ENCODE results near the gene CDKN2B. TPM values are rescaled to one million over a fixed set of nuclear protein-coding genes. Genes with fewer than 3 reads are reported as not detected.

The CDKN2B gene
- total and polyA plus RNA-seq, 2 of the 13 experiments (the other 11 are each of a cell fraction or from before 2014, with no cell fraction given): 1.4 to 1.5 TPM

DNA sequence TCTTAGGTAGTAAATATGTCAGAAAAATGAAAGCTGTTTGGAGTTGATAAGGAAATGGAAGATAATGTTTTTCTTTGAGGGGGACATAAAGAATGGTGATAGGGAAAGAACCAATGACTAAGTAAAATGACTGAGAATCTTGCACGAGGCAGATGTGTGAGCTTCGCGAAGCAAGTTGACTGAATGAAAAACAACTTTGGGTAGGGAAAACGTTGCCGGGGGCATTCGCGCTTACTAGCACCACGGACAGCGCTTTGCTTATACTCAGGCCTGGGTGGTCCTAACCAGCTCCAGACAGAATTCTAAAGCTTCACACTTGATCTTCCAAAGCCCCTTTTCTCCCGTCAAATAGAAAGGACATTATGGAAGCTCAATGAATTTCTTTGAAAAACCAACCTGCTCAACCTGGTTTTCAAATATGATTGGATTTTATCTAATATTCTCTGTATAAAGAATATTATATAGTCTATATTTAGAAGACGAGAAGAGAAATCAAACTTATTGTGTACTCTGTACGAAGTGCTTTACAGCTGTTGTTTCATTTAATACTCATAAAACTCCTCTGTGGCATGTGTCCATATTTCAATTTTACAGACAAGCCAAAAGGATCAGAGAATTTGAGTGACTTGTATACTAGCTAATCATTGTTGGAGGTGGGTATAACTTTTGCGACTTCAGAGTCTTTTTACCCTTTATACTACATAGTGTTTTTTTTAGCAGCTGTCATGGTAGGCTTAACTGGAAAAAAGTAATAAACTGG lies 1.9 kb upstream of the CDKN2B start (continued):
- peak; percentile 35; the same call in 1 of the 2 replicates for TF ChIP-seq SAP130 (CRISPR knock-in tag; IDR thresholded peaks at IDR 0.05; ENCODE audit: low read depth)
- 0 out of 2 replicates have a peak, but pooled peaks have one; percentile 38 for TF ChIP-seq HOXA5 (CRISPR knock-in tag; IDR thresholded peaks at IDR 0.05)
- TF ChIP-seq, protein P1, sequence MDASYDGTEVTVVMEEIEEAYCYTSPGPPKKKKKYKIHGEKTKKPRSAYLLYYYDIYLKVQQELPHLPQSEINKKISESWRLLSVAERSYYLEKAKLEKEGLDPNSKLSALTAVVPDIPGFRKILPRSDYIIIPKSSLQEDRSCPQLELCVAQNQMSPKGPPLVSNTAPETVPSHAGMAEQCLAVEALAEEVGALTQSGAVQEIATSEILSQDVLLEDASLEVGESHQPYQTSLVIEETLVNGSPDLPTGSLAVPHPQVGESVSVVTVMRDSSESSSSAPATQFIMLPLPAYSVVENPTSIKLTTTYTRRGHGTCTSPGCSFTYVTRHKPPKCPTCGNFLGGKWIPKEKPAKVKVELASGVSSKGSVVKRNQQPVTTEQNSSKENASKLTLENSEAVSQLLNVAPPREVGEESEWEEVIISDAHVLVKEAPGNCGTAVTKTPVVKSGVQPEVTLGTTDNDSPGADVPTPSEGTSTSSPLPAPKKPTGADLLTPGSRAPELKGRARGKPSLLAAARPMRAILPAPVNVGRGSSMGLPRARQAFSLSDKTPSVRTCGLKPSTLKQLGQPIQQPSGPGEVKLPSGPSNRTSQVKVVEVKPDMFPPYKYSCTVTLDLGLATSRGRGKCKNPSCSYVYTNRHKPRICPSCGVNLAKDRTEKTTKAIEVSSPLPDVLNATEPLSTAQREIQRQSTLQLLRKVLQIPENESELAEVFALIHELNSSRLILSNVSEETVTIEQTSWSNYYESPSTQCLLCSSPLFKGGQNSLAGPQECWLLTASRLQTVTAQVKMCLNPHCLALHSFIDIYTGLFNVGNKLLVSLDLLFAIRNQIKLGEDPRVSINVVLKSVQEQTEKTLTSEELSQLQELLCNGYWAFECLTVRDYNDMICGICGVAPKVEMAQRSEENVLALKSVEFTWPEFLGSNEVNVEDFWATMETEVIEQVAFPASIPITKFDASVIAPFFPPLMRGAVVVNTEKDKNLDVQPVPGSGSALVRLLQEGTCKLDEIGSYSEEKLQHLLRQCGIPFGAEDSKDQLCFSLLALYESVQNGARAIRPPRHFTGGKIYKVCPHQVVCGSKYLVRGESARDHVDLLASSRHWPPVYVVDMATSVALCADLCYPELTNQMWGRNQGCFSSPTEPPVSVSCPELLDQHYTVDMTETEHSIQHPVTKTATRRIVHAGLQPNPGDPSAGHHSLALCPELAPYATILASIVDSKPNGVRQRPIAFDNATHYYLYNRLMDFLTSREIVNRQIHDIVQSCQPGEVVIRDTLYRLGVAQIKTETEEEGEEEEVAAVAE (CRISPR knock-in tag; IDR thresholded peaks at IDR 0.05; ENCODE audit: borderline replicate concordance): 0 out of 2 replicates have a peak, but pooled peaks have one; percentile 41
- 0 out of 4 replicates have a peak, but pooled peaks of 1 of the 2 experiments have one; percentile 35 for TF ChIP-seq KLF16 (CRISPR knock-in tag; IDR thresholded peaks at IDR 0.05)

DNA sequence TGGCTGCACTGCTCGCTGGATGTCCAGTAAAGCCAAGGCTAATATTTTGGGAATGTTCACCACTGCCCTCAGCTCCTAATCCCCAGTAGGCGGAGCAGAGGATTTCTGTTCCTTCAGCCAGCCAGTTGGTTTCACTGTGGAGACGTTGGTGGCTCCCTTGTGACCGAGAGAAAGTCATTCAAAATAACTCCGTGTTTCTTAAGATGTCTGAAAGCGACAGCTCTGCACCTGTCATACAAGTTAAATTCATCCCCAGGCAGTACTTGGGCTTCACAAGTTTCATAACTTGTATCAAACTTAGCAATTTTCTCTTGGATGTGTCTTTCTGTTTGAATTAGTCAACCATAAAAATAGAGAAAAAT lies 382 bp upstream of the CDKN2B start:
- peak overlapping the region; percentile 72 to 89 (median 76) for H3K4me3 ChIP-seq (replicated peaks in 1 of 3; ENCODE audit: insufficient read depth in 1 of 3, low read depth in 2 of 3, low read length in 3 of 3)
- POLR2A ChIA-PET: interaction anchor here (0.7 to 1.9 kb wide), 9 partner anchors 10 to 229 kb away, joined by 3 to 7 read pairs (median 4); partner anchors contain the start of genes CDKN2A and CDKN2B-AS1
- H3K4me2 ChIP-seq (ENCODE audit: low read depth, low read length): peak overlapping the region; percentile 100
- FAIRE-seq (no peak), DNase-seq (ENCODE audit: low spot score) (no peak), ATAC-seq (no peak)
- no TSS peak for BruUV-seq (replicated peaks)
- intact Hi-C loops (cut with micrococcal nuclease; ENCODE audit: unreplicated experiment) (loop anchor here (1.0 to 10.0 kb wide), 3 partner anchors 195 to 675 kb away; partner anchors contain the start of gene KLHL9), in situ Hi-C loops (cut with HindIII; ENCODE audit: extremely low pct_ligation_motif_present, low pct_unique_long_range_greater_than_20kb) (loop anchor here (5.0 kb wide), 1 partner anchor 192 kb away; no protein-coding TSS in a partner anchor)
- 1% methylated on average over 5 of the region's 6 CpGs for WGBS (ENCODE audit: low lambda C conversion rate)
- CTCF ChIA-PET (ENCODE audit: low intra/inter-chr PET ratio, low total read pairs): interaction anchor here (3.7 kb wide), 1 partner anchor 196 kb away, joined by 70 read pairs; no protein-coding TSS in a partner anchor
- peak overlapping the region; percentile 76 for H2AFZ ChIP-seq (ENCODE audit: low read length)
- H3K9ac ChIP-seq (ENCODE audit: insufficient read depth, low read depth, low read length): 0 out of 2 replicates have a peak overlapping the region, but pooled peaks have one; percentile 40
- no peaks in the 10 kb centered on the region for H3K36me3 ChIP-seq (replicated peaks in 1 of 2; ENCODE audit: control insufficient read depth in 1 of 2, insufficient read depth in 2 of 2, low read length in 2 of 2)
- H3K9me3 ChIP-seq (ENCODE audit: low read length): no peaks in the 10 kb centered on the region
- peaks cover 12% of the 10 kb centered on the region for H3K4me1 ChIP-seq (ENCODE audit: insufficient read depth, low read length)
- no peaks in the 10 kb centered on the region for H4K20me1 ChIP-seq (ENCODE audit: insufficient read depth, low read length)
- no peak overlapping the region for H3K27ac ChIP-seq (ENCODE audit: extremely low read length, insufficient read depth, low read length)
- no peaks in the 10 kb centered on the region for H3K27me3 ChIP-seq (ENCODE audit: control insufficient read depth in 1 of 2, insufficient read depth in 2 of 2, low read length in 2 of 2)
- H3K79me2 ChIP-seq (ENCODE audit: insufficient read depth, low read length): no peaks in the 10 kb centered on the region
- TF ChIP-seq, protein P2, sequence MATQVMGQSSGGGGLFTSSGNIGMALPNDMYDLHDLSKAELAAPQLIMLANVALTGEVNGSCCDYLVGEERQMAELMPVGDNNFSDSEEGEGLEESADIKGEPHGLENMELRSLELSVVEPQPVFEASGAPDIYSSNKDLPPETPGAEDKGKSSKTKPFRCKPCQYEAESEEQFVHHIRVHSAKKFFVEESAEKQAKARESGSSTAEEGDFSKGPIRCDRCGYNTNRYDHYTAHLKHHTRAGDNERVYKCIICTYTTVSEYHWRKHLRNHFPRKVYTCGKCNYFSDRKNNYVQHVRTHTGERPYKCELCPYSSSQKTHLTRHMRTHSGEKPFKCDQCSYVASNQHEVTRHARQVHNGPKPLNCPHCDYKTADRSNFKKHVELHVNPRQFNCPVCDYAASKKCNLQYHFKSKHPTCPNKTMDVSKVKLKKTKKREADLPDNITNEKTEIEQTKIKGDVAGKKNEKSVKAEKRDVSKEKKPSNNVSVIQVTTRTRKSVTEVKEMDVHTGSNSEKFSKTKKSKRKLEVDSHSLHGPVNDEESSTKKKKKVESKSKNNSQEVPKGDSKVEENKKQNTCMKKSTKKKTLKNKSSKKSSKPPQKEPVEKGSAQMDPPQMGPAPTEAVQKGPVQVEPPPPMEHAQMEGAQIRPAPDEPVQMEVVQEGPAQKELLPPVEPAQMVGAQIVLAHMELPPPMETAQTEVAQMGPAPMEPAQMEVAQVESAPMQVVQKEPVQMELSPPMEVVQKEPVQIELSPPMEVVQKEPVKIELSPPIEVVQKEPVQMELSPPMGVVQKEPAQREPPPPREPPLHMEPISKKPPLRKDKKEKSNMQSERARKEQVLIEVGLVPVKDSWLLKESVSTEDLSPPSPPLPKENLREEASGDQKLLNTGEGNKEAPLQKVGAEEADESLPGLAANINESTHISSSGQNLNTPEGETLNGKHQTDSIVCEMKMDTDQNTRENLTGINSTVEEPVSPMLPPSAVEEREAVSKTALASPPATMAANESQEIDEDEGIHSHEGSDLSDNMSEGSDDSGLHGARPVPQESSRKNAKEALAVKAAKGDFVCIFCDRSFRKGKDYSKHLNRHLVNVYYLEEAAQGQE (IDR thresholded peaks at IDR 0.05; ENCODE audit: borderline replicate concordance in 1 of 2, low read depth in 1 of 2, low read length in 2 of 2): peak in 1 of 2 experiments; percentile 42; a peak in 1 of 4 replicates
- TF ChIP-seq ZMYM4 (CRISPR knock-in tag; IDR thresholded peaks at IDR 0.05) (0 out of 2 replicates have a peak, but pooled peaks have one; percentile 7), YEATS4 (CRISPR knock-in tag; IDR thresholded peaks at IDR 0.05; ENCODE audit: borderline replicate concordance) (no peak), CREB1 (IDR thresholded peaks at IDR 0.05) (no peak), CREB1 (CRISPR knock-in tag; IDR thresholded peaks at IDR 0.05) (0 out of 2 replicates have a peak, but pooled peaks have one; percentile 2), ZNF879 (CRISPR knock-in tag; IDR thresholded peaks at IDR 0.05) (0 out of 2 replicates have a peak, but pooled peaks have one; percentile 46)
- TF ChIP-seq, protein P3, sequence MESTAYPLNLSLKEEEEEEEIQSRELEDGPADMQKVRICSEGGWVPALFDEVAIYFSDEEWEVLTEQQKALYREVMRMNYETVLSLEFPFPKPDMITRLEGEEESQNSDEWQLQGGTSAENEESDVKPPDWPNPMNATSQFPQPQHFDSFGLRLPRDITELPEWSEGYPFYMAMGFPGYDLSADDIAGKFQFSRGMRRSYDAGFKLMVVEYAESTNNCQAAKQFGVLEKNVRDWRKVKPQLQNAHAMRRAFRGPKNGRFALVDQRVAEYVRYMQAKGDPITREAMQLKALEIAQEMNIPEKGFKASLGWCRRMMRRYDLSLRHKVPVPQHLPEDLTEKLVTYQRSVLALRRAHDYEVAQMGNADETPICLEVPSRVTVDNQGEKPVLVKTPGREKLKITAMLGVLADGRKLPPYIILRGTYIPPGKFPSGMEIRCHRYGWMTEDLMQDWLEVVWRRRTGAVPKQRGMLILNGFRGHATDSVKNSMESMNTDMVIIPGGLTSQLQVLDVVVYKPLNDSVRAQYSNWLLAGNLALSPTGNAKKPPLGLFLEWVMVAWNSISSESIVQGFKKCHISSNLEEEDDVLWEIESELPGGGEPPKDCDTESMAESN (CRISPR knock-in tag; conservative IDR thresholded peaks at IDR 0.05): 0 out of 2 replicates have a peak, but pooled peaks have one; percentile 3
